NCI-H446 treated with DMSO at 0.1 percent for 48 hours (cell line): ENCODE data around the gene SOWAHC.

Experiments
- DNase-seq: peaks from one replicate; lab custom pipeline; 2025; lab: John Stamatoyannopoulos, UW

Gene SOWAHC

DNA sequence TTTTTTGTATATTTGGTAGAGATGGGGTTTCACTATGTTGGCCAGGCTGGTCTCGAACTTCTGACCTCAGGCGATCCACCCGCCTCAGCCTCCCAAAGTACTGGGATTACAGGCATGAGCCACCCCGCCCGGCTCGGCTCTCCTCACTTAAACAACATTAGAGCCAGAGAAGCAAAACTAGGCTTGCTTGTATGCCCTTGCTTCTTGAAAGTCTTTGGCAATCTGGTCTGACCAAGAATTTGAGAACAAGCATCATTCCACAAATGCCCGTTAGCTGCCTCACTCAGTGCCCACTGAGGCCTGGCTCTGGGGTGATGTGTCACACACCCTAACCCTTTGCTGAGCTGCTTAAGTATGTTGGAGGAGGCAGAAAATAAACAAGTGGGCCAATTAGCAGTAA is 33.5 kb downstream of the SOWAHC start:
- no peak for DNase-seq

DNA sequence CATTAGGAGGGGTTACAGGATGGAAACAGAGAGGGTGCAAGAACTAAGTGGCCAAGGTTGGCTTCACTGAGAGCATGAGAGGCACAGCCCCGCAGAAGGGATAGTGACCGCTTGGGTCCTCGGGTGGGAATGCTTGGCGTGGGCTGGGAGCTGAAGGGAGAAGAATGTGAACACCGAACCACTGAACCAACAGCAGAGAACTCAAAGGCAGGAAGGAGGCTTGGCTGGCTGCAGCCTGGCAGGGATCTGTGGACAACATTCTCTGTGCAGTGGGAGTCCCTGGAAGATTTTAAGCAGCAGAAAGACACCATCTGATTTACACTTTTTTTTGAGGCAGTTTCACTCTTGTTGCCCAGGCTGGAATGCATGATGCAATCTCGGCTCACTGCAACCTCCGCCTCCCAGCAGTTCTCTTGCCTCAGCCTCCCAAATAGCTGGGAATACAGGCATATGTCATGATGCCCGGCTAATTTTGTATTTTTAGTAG is 33.9 kb downstream of the SOWAHC start:
- DNase-seq, result no peak

DNA sequence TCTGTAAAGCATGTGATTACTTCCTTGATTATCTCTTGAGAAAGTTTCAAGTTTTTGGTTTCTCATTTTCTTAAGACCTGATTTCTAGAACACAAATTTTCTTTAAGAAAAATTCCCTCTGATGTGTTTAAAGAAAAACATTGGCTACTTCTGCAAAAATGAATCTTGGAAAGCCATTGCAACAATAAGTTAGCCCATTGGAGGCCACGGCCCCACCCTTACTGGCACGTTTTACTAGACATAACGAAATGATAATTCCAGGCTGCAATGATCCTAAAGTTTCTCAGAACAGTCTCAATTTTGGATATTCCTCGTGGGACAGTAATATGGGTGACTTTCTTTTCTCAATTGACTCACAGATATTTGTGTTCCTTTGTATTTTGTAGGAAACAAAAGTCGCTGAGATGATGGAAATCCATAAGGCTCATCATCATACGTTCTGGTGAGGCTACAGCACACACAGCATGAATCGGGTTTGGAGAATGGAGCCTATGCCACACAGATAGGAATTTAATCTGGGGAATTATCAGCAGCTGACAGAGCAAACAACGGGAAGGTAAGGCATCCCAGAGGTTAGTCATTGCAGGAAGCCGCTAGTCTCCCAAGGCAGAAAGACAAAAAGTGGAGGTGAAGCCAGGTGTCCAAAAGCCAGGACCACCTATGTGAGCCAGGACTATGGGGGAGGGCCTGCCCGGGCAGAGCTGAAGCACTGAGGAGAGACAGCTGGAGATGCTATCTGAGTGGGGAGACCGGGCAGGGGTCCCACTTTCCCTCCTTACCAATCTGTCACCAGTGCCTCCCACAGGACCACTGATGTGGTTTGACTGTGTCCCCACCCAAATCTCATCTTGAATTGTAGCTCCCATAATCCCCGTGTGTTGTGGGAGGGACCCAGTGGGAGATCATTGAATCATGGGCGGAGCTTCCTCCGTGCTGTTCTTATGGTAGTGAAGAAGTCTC is 35.9 kb downstream of the SOWAHC start:
- DNase-seq, result no peak

DNA sequence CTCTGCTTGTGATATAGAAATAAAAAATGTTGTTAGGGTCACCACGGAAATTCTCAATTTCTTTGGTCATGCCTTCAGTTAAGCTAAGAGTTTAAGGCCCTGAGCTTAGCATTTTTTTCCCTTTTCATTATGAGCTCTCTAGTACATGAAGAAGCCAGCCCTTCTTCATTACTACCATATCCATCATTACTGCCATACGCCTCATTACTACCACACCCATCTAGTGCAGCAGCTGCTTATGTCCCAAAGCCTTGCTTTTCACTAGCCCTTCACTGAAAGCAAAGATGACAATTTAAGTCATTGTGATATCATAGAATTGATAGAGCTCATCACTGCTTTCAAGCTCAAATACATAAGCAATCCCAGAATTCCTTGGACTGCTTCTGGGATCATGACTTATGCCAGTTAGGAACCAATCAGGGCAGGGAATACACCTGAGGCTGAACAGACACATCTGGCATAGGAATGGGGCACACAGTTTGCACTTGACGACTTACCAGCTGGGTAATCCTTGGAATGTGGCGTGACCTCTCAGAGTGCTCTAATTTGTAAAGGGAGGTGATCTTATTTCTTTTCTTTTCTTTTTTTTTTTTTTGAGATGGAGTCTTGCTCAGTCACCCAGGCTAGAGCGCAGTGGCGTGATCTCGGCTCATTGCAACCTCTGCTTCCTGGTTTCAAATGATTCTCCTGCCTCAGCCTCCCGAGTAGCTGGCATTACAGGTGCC is 40.3 kb downstream of the SOWAHC start:
- DNase-seq, result no peak

DNA sequence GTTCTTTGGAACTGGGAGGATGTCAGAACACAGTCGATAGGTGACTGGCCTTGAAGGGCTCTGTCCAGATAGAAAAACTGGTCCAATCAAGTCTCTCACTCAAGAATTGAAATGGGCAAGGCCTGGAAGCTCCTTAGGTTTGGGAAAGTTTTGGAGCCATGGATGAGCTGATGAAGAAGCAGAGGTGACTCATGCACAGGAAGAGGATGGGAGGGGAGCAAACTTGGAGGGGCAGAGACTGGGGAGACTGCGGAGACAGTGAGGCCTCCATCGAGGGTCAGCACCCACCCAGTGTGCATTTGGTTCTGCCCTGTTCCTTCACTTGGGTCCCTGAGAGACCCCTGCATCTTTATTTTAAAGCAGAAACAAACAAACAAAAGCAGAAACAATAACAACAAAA is 41.1 kb downstream of the SOWAHC start:
- no peak for DNase-seq

DNA sequence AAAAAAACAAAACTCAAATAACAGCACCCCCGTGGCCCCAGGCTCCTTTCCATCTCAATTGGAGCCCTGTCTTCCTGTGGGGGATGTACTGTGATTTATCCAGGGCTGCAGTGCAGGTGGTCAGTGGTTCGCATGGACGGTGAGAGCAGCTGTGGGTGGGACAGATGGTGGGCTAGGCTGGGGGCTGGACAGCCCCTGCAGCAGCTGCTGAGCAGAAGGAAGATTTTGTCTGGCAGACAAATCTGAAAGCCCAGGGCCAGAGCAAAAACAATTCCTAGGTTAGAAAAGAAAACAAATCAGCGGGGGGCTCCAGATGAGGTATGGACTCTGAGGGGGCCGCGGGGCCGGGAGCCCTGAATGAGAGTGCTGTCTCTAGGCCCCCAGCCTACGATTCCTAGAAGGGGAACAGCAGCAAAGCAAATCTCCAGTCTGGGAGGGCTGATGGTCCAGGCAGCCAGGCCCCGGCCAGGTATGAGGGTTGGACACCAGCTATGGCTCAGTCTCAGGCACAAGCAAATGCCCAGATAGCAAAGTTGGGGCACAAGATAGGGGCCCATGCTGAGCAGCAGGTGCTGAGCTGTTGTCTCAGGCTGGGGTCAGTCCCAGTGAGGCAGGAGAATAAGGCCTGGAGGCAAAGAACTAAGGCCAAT is 45.4 kb downstream of the SOWAHC start:
- no peak for DNase-seq

DNA sequence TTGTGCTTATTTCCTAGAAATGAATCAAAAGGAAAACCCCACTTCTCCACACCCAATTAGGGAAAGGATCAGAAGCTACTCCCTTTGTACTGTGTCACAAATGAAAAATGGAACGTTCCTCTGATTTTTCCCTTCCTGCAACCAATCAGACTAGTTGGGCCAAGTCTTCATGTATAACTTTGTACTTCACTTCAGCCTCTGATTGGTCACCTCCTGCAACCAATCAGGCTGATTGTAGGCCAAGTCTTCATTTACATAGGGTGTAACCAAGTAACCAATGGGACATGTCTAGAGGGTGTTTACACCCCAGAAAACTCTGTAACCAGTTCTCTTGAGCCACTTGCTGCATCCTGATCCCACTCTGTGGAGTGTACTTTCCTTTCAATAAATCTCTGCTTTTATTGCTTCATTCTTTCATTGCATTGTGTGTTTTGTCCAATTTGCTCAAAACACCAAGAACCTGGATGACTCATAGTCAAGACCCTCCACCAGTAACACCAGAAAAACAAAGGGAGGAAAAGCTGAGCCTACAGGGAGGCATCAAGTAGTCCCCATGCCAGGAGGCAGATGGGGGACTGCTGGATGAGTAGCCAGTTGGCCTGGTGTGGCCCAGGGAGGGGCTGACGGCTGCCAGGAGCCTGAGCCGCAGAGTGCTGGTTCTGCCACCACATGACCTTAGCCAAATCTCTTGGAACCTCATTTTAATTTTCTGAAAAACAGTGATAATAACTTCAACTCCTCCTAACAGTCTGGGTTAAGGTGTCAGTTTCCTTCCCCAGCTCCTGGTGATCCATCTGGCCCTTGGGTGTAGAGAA is 46.1 kb downstream of the SOWAHC start:
- DNase-seq, result peak; percentile 88

DNA sequence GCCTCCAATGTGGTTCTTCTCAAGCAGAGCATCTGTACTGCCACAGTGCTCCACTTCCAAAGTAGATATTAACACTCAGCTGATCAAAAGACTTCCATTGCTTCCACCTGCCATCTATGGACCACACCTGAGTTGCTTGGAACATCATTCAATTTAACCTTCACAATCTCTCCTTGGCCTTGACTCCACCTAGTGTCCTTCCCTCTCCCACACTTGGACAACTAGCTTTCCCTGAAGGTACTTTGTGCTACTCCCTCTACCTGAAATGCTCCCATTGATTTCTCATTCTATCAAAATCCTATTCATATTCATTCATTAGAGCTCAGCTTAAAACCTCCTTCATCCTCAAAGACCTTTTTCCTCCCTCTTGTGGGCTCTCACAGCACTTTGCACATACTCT is 48.7 kb downstream of the SOWAHC start:
- no peak for DNase-seq

DNA sequence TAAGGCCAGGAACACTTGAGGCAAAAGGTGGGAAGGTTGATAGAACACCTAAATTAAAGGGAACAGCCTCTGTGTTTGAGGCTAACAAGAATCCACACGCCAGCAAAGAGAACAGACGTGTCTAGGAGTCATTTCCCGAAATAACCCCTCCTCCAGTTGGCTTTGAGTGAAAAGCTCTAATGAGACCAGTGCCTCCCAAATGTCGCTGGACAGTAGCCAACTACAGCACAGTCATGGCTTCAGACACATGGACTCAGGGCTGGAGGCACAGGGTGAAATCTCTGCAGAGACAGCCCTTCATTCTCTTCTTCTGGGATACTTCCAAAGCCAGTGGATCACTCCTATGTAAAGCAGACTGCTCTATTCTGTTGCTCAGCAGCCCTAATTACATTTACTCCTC is 49.6 kb downstream of the SOWAHC start:
- peak; percentile 95 for DNase-seq

DNA sequence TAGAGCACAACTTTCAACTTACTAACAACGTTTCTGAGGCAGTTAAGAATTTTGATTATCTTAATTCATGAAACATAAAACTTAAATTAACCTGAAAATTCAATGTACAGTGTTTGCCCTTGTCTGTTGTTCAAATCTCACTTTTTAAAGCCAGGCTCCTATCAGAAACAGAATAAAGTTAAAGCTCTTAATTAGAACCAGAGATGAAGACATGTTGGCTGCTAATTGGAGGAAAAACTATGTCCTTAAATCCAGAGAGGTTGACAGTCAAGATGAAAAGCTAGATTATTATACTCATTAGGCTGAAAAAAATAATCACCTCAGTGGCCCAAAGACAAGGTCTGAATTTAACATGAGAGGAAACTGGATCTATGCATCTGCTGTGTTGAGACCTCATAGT is 52.3 kb downstream of the SOWAHC start:
- DNase-seq, result no peak
